HUES48 (cell line): ENCODE results near the gene KCNMA1.
A peak's percentile ranks its signal among the peaks of the same experiment; 100 is the strongest.

ENCODE experiments used
- H3K27ac ChIP-seq: one replicate; pipeline ENCODE4 v1.7.0; 2013; ENCODE audit warnings: low read depth, low read length, inconsistent platforms
- H3K27me3 ChIP-seq: 2 replicates; pipeline ENCODE4 v1.6.1; 2013; ENCODE audit warnings: mild to moderate bottlenecking, low read length; ENCODE audit not compliant: control insufficient read depth, insufficient read depth
- H3K36me3 ChIP-seq: 2 replicates; pipeline ENCODE4 v1.6.1; 2013; ENCODE audit warnings: low read length; ENCODE audit not compliant: control insufficient read depth, insufficient read depth
- H3K4me1 ChIP-seq: 2 replicates; pipeline ENCODE4 v1.6.1; 2013; ENCODE audit warnings: mild to moderate bottlenecking, low read length; ENCODE audit not compliant: control insufficient read depth, insufficient read depth
- H3K4me3 ChIP-seq: 2 replicates; pipeline ENCODE4 v1.5.1; 2013; ENCODE audit warnings: mild to moderate bottlenecking, low read depth, low read length
- H3K9ac ChIP-seq: 2 replicates; pipeline ENCODE4 v1.6.1; 2013; ENCODE audit warnings: mild to moderate bottlenecking, low read depth, low read length, moderate library complexity
- H3K9me3 ChIP-seq: 2 replicates; pipeline ENCODE4 v1.6.1; 2013; ENCODE audit warnings: low read length; ENCODE audit not compliant: control insufficient read depth, insufficient read depth

Gene KCNMA1

GRCh38 chr10:77630507-77630848 is 7.1 kb downstream of the KCNMA1 start:
- H3K9me3 ChIP-seq: no peaks in the 10 kb centered on the region
- peaks cover 19% of the 10 kb centered on the region for H3K4me1 ChIP-seq
- peaks cover 15% of the 10 kb centered on the region for H3K27me3 ChIP-seq
- H3K36me3 ChIP-seq: no peaks in the 10 kb centered on the region
- H3K27ac ChIP-seq: no peak overlapping the region
- no peak overlapping the region for H3K9ac ChIP-seq
- H3K4me3 ChIP-seq: no peak overlapping the region

GRCh38 chr10:77629775-77630506 is 7.7 kb downstream of the KCNMA1 start:
- no peaks in the 10 kb centered on the region for H3K9me3 ChIP-seq
- no peaks in the 10 kb centered on the region for H3K36me3 ChIP-seq
- H3K9ac ChIP-seq: no peak overlapping the region
- peaks cover 14% of the 10 kb centered on the region for H3K4me1 ChIP-seq
- peaks cover 10% of the 10 kb centered on the region for H3K27me3 ChIP-seq
- no peak overlapping the region; the same call in 1 of the 2 replicates for H3K4me3 ChIP-seq
- H3K27ac ChIP-seq: no peak overlapping the region

GRCh38 chr10:77628906-77629730 is 8.5 kb downstream of the KCNMA1 start:
- Histone ChIP-seq H3K27ac (no peak overlapping the region), H3K27me3 (peaks cover 4% of the 10 kb centered on the region; the same call in 1 of the 2 replicates), H3K4me1 (peaks cover 12% of the 10 kb centered on the region), H3K9me3 (no peaks in the 10 kb centered on the region), H3K36me3 (no peaks in the 10 kb centered on the region), H3K9ac (no peak overlapping the region), H3K4me3 (peak overlapping the region; percentile 7; the same call in 1 of the 2 replicates)

GRCh38 chr10:77626266-77626935 is 11.2 kb downstream of the KCNMA1 start:
- H3K9me3 ChIP-seq: no peaks in the 10 kb centered on the region
- no peaks in the 10 kb centered on the region for H3K36me3 ChIP-seq
- H3K27me3 ChIP-seq: no peaks in the 10 kb centered on the region
- H3K4me1 ChIP-seq: peaks cover 12% of the 10 kb centered on the region
- no peak overlapping the region for H3K9ac ChIP-seq
- H3K4me3 ChIP-seq: no peak overlapping the region
- no peak overlapping the region for H3K27ac ChIP-seq

- Histone ChIP-seq H3K4me3 (no peak overlapping the region), H3K27ac (no peak overlapping the region), H3K9ac (no peak overlapping the region), H3K36me3 (no peaks in the 10 kb centered on the region), H3K27me3 (no peaks in the 10 kb centered on the region), H3K4me1 (peaks cover 12% of the 10 kb centered on the region), H3K9me3 (no peaks in the 10 kb centered on the region)
These were observed 12.2 kb downstream of the KCNMA1 start for GRCh38 chr10:77625379-77625778.

- no peak overlapping the region for H3K4me3 ChIP-seq
- no peaks in the 10 kb centered on the region for H3K27me3 ChIP-seq
- H3K4me1 ChIP-seq: no peaks in the 10 kb centered on the region; the same call in 1 of the 2 replicates
- no peaks in the 10 kb centered on the region for H3K9me3 ChIP-seq
- H3K36me3 ChIP-seq: no peaks in the 10 kb centered on the region
- no peak overlapping the region for H3K9ac ChIP-seq
- no peak overlapping the region for H3K27ac ChIP-seq
These were observed 14.7 kb downstream of the KCNMA1 start for GRCh38 chr10:77622889-77623291.

- Histone ChIP-seq H3K4me1 (no peaks in the 10 kb centered on the region), H3K9me3 (no peaks in the 10 kb centered on the region), H3K27ac (no peak overlapping the region), H3K27me3 (no peaks in the 10 kb centered on the region), H3K4me3 (no peak overlapping the region), H3K36me3 (no peaks in the 10 kb centered on the region), H3K9ac (no peak overlapping the region)
These were observed 16.9 kb downstream of the KCNMA1 start for GRCh38 chr10:77620731-77621130.

- no peak overlapping the region for H3K9ac ChIP-seq
These were observed 17.5 kb downstream of the KCNMA1 start for GRCh38 chr10:77619964-77620703.

GRCh38 chr10:77618117-77618516 is 19.5 kb downstream of the KCNMA1 start:
- no peaks in the 10 kb centered on the region for H3K27me3 ChIP-seq
- no peaks in the 10 kb centered on the region for H3K9me3 ChIP-seq

More at GRCh38 chr10:77619964-77620703, 17.5 kb downstream of the KCNMA1 start:
- Histone ChIP-seq H3K36me3 (no peaks in the 10 kb centered on the region), H3K27me3 (no peaks in the 10 kb centered on the region), H3K27ac (no peak overlapping the region), H3K4me3 (no peak overlapping the region), H3K4me1 (no peaks in the 10 kb centered on the region), H3K9me3 (no peaks in the 10 kb centered on the region)

GRCh38 chr10:77616766-77617165 is 20.8 kb downstream of the KCNMA1 start:
- Histone ChIP-seq H3K4me1 (no peaks in the 10 kb centered on the region), H3K9ac (no peak overlapping the region)

More at GRCh38 chr10:77618117-77618516, 19.5 kb downstream of the KCNMA1 start:
- no peaks in the 10 kb centered on the region for H3K36me3 ChIP-seq
- H3K27ac ChIP-seq: no peak overlapping the region
- H3K9ac ChIP-seq: no peak overlapping the region
- no peaks in the 10 kb centered on the region for H3K4me1 ChIP-seq
- H3K4me3 ChIP-seq: no peak overlapping the region

More at GRCh38 chr10:77616766-77617165, 20.8 kb downstream of the KCNMA1 start:
- Histone ChIP-seq H3K9me3 (no peaks in the 10 kb centered on the region), H3K36me3 (no peaks in the 10 kb centered on the region), H3K27ac (no peak overlapping the region), H3K4me3 (no peak overlapping the region), H3K27me3 (no peaks in the 10 kb centered on the region)
